CD14-positive monocyte (primary cell): Measurements from ENCODE around the gene IL26. TPM values are rescaled to one million over a fixed set of nuclear protein-coding genes. Genes with fewer than 3 reads are reported as not detected.

ENCODE experiments used
- DNase-seq, 3 donors: peaks; one replicate each; pipeline ENCODE4 v3.0.0-alpha.2; 2011 to 2022
- H2AFZ ChIP-seq: 2 replicates; pipeline ENCODE4 v1.6.0; 2012; ENCODE audit warnings: mild to moderate bottlenecking, low read depth, low read length, inconsistent platforms; ENCODE audit not compliant: insufficient read depth, poor library complexity, severe bottlenecking
- H3K27ac ChIP-seq, 2 donors: 1 replicate in 1 of 2; 2 replicates in 1 of 2; pipeline ENCODE4 v1.5.1; 2012 to 2013; ENCODE audit warnings: low read length in 2 of 2, control low read depth in 1 of 2, inconsistent platforms in 1 of 2, low read depth in 1 of 2, mild to moderate bottlenecking in 1 of 2
- H3K27me3 ChIP-seq, 2 donors: one replicate each; pipeline versions ENCODE4 v1.6.0 to v1.6.1; 2011 to 2013; ENCODE audit warnings: low read length in 2 of 2; ENCODE audit not compliant: control insufficient read depth in 2 of 2, insufficient read depth in 2 of 2
- H3K36me3 ChIP-seq, 2 donors: replicated peaks in 1 of 2; 1 replicate in 1 of 2; 2 replicates in 1 of 2; pipeline versions ENCODE4 v1.5.1 to v1.6.1; 2012 to 2013; ENCODE audit warnings: low read length in 2 of 2, control low read depth in 1 of 2, inconsistent platforms in 1 of 2, mild to moderate bottlenecking in 1 of 2; ENCODE audit not compliant: insufficient read depth in 2 of 2, control insufficient read depth in 1 of 2
- H3K4me1 ChIP-seq, 2 donors: 1 replicate in 1 of 2; 2 replicates in 1 of 2; pipeline versions ENCODE4 v1.5.1 to v1.6.1; 2012 to 2013; ENCODE audit warnings: low read length in 2 of 2, control low read depth in 1 of 2, inconsistent platforms in 1 of 2, mild to moderate bottlenecking in 1 of 2, moderate library complexity in 1 of 2; ENCODE audit not compliant: insufficient read depth in 2 of 2, control insufficient read depth in 1 of 2
- H3K4me2 ChIP-seq: replicated peaks from 2 replicates; pipeline ENCODE3; 2012; ENCODE audit warnings: low read length, moderate library complexity, mild to moderate bottlenecking; ENCODE audit not compliant: poor library complexity, severe bottlenecking; ENCODE audit errors: extremely low read depth
- H3K4me3 ChIP-seq, 3 experiments: fragments of 200-600 bp in 1 of 3; sonication (generic) in 1 of 3; replicated peaks in 1 of 3; 1 replicate in 2 of 3; 2 replicates in 1 of 3; pipeline ENCODE4 v1.5.1; 2011 to 2013; ENCODE audit warnings: low read length in 3 of 3, mild to moderate bottlenecking in 3 of 3, control low read depth in 2 of 3, low read depth in 2 of 3, inconsistent platforms in 1 of 3, moderate library complexity in 1 of 3
- H3K79me2 ChIP-seq: 2 replicates; pipeline ENCODE4 v1.6.0; 2012; ENCODE audit warnings: mild to moderate bottlenecking, control low read depth, inconsistent platforms, low read length, moderate library complexity; ENCODE audit not compliant: insufficient read depth
- H3K9ac ChIP-seq: 2 replicates; pipeline ENCODE4 v1.6.0; 2017; ENCODE audit warnings: low read length, mild to moderate bottlenecking; ENCODE audit not compliant: insufficient read depth, poor library complexity, severe bottlenecking
- H3K9me3 ChIP-seq, 2 donors: replicated peaks in 1 of 2; 1 replicate in 1 of 2; 2 replicates in 1 of 2; pipeline versions ENCODE4 v1.5.1 to v1.6.1; 2012 to 2013; ENCODE audit warnings: low read length in 2 of 2, control low read depth in 1 of 2; ENCODE audit not compliant: control insufficient read depth in 1 of 2, insufficient read depth in 1 of 2
- H4K20me1 ChIP-seq: 2 replicates; pipeline ENCODE4 v1.6.0; 2012; ENCODE audit warnings: mild to moderate bottlenecking, low read length, control low read depth, moderate library complexity; ENCODE audit not compliant: insufficient read depth
- H3K27ac Mint-ChIP-seq, 7 donors: one replicate each; pipeline ENCODE4 v1.8.0; 2020; ENCODE audit warnings: mild to moderate bottlenecking in 7 of 7, mixed read lengths in 7 of 7, moderate library complexity in 6 of 7, inconsistent platforms in 2 of 7
- H3K27me3 Mint-ChIP-seq, 3 donors: one replicate each; pipeline ENCODE4 v1.8.0; 2021 to 2022; ENCODE audit warnings: low read depth in 3 of 3, mild to moderate bottlenecking in 3 of 3, mixed read lengths in 3 of 3, moderate library complexity in 3 of 3, inconsistent platforms in 1 of 3
- H3K36me3 Mint-ChIP-seq, 2 donors: one replicate each; pipeline ENCODE4 v1.8.0; 2020; ENCODE audit warnings: mixed read lengths in 2 of 2, inconsistent platforms in 1 of 2, mild to moderate bottlenecking in 1 of 2
- H3K4me1 Mint-ChIP-seq: one replicate; pipeline ENCODE4 v1.8.0; 2020; ENCODE audit warnings: mild to moderate bottlenecking, mixed read lengths
- H3K4me3 Mint-ChIP-seq, 2 donors: one replicate each; pipeline ENCODE4 v1.8.0; 2020; ENCODE audit warnings: mild to moderate bottlenecking in 2 of 2, mixed read lengths in 2 of 2, moderate library complexity in 1 of 2
- H3K9me3 Mint-ChIP-seq, 7 donors: one replicate each; pipeline ENCODE4 v1.8.0; 2020 to 2022; ENCODE audit warnings: mixed read lengths in 7 of 7, mild to moderate bottlenecking in 6 of 7, moderate library complexity in 6 of 7, inconsistent platforms in 2 of 7
- CTCF ChIP-seq: fragments of 200-600 bp; IDR thresholded peaks from one replicate; pipeline ENCODE4 v1.8.0; 2022; ENCODE audit warnings: antibody characterized with exemption, mild to moderate bottlenecking
- WGBS: methylation state at CpG from one replicate; pipeline ENCODE4 v1.1.5; 2013; ENCODE audit warnings: missing lambda C conversion rate; ENCODE audit not compliant: insufficient coverage; 5-methylcytosine and 5-hydroxymethylcytosine counted together
- intact Hi-C, 2 donors: fragments of 100-400 bp; cut with micrococcal nuclease; formaldehyde crosslinking; loops; one replicate each; pipeline versions ENCODE4 v1.15.0 to v1.15.1; 2023
- polyA plus RNA-seq, 3 donors: library from polyadenylated mRNA; depleted of rRNA in 1 of 3; unstranded in 2 of 3; stranded (reverse) in 1 of 3; fragments of 300-500 nt in 2 of 3; fragments of >200 nt in 1 of 3; fragmentation: Illumina TruSeq in 2 of 3; gene quantifications; 1 replicate in 2 of 3; 2 replicates in 1 of 3; pipeline ENCODE4 v1.2.3, GENCODE V29; 2012 to 2021

The IL26 gene
- polyA plus RNA-seq, 3 donors: not detected

GRCh38 chr12:68163560-68164081 is 62.0 kb downstream of the IL26 start:
- 100% methylated on average over 1 of the region's 4 CpGs for WGBS

GRCh38 chr12:68162374-68162773 is 63.2 kb downstream of the IL26 start:
- H4K20me1 ChIP-seq: no peaks in the 10 kb centered on the region
- no peaks in the 10 kb centered on the region for H3K79me2 ChIP-seq
- Mint-ChIP-seq H3K4me3 (no peak overlapping the region), H3K27ac (no peak overlapping the region), H3K9me3 (no peaks in the 10 kb centered on the region), H3K36me3 (no peaks in the 10 kb centered on the region), H3K4me1 (no peaks in the 10 kb centered on the region), H3K27me3 (peaks cover 0 to 2% (median 2%) of the 10 kb centered on the region in 3 donors)
- no peaks in the 10 kb centered on the region for H3K36me3 ChIP-seq
- H2AFZ ChIP-seq: no peak overlapping the region
- H3K27me3 ChIP-seq: no peaks in the 10 kb centered on the region
- H3K27ac ChIP-seq: no peak overlapping the region
- TF ChIP-seq CTCF: no peak
- no CpG with 5 or more reads among the region's 2 CpGs for WGBS
- no peaks in the 10 kb centered on the region for H3K4me1 ChIP-seq
- H3K9ac ChIP-seq: no peak overlapping the region
- intact Hi-C loops: no loop called here
- DNase-seq: no peak
- no peaks in the 10 kb centered on the region for H3K9me3 ChIP-seq
- no peak overlapping the region for H3K4me3 ChIP-seq
- H3K4me2 ChIP-seq: no peak overlapping the region

More at GRCh38 chr12:68163560-68164081, 62.0 kb downstream of the IL26 start:
- Mint-ChIP-seq H3K9me3 (peaks cover 0 to under 1% (median 0%) of the 10 kb centered on the region in 7 donors), H3K27me3 (peaks cover 0 to 5% (median 2%) of the 10 kb centered on the region in 3 donors), H3K4me3 (no peak overlapping the region), H3K27ac (no peak overlapping the region), H3K4me1 (no peaks in the 10 kb centered on the region), H3K36me3 (no peaks in the 10 kb centered on the region)
- Histone ChIP-seq H4K20me1 (no peaks in the 10 kb centered on the region), H3K27me3 (no peaks in the 10 kb centered on the region), H3K4me2 (no peak overlapping the region), H3K9ac (no peak overlapping the region), H3K36me3 (no peaks in the 10 kb centered on the region), H3K27ac (no peak overlapping the region), H2AFZ (no peak overlapping the region), H3K9me3 (no peaks in the 10 kb centered on the region), H3K4me1 (no peaks in the 10 kb centered on the region), H3K4me3 (no peak overlapping the region), H3K79me2 (no peaks in the 10 kb centered on the region)
- intact Hi-C loops: no loop called here
- no peak for DNase-seq
- TF ChIP-seq CTCF: no peak
